Rectal smooth muscle tissue (tissue), 1 donor: ENCODE data around the gene ADAMTS1.

Experiments
- H3K27ac ChIP-seq: one replicate; pipeline ENCODE4 v1.7.0; 2013; ENCODE audit warnings: low read depth, low read length, inconsistent platforms
- H3K27me3 ChIP-seq: one replicate; pipeline ENCODE4 v1.7.0; 2013; ENCODE audit warnings: low read length; ENCODE audit not compliant: control insufficient read depth, insufficient read depth
- H3K36me3 ChIP-seq: one replicate; pipeline ENCODE4 v1.7.0; 2013; ENCODE audit warnings: low read length; ENCODE audit not compliant: control insufficient read depth, insufficient read depth
- H3K4me1 ChIP-seq: one replicate; pipeline ENCODE4 v1.7.0; 2013; ENCODE audit warnings: low read length; ENCODE audit not compliant: control insufficient read depth, insufficient read depth
- H3K4me3 ChIP-seq: one replicate; pipeline ENCODE4 v1.7.0; 2013; ENCODE audit warnings: low read length
- H3K9ac ChIP-seq: one replicate; pipeline ENCODE4 v1.7.0; 2013; ENCODE audit warnings: low read length

Gene ADAMTS1

DNA sequence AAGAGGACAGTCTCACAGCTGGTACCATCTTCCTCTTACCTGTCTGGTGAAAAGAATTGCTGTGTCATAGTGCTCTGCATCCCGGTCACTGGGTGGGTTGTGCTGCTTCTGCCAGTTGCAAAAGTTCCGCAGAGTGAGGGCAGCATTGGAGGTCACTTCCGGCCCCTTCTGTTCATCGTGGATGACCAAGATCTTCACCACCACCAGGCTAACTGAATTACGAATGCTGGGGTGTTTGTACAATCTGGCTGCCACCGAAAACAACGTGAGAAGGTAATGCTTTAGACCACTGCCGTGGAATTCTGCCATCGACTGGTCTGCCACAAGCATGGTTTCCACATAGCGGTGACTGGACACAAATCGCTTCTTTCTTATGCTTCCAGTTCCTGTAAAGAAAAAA, 2.9 kb downstream of the ADAMTS1 start:
- peaks cover 4% of the 10 kb centered on the region for H3K36me3 ChIP-seq

DNA sequence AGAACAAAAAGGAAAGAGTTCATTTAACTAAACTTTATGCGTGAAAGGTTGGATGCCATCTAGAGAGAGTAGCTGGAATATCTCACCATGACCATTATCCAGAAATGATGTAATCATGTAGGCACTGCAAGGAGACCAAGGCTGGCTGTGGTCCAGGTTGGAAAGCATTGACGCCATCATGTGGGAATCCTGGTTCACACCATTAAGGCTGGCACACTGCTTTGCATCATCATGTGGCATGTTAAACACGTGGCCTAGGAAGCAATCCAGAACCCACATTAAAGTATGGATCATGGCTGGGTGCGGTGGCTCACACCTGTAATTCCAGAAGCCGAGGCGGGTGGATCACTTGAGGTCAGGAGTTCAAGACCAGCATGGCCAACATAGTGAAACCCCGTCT, 4.3 kb downstream of the ADAMTS1 start:
- Histone ChIP-seq H3K4me3 (no peak overlapping the region), H3K27me3 (no peaks in the 10 kb centered on the region), H3K27ac (no peak overlapping the region), H3K4me1 (peaks cover 3% of the 10 kb centered on the region), H3K9ac (no peak overlapping the region), H3K36me3 (peaks cover 4% of the 10 kb centered on the region)

More for the DNA sequence above, 2.9 kb downstream of the ADAMTS1 start:
- Histone ChIP-seq H3K27me3 (no peaks in the 10 kb centered on the region), H3K4me1 (peaks cover 3% of the 10 kb centered on the region), H3K27ac (no peak overlapping the region), H3K4me3 (peak overlapping the region; percentile 44), H3K9ac (no peak overlapping the region)

DNA sequence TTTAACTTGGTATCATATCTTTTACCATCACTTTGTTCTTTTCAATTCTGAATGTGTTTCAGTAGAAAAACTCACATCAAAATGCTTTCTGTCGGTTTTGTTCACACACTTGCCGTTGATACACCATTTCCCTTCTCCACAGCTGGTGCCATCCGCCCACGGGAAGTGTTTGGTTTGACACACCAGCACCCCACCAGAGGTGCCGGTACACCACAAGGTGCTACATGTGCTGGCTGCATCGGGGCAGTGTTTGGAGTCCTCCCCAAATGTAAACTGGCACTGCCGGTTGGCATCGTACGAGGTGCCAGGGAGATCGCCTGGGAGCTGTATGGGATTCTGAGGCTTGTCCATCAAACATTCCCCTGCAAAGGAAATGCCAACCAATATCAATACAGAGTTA, 5.0 kb downstream of the ADAMTS1 start:
- Histone ChIP-seq H3K4me1 (peaks cover 3% of the 10 kb centered on the region), H3K9ac (no peak overlapping the region), H3K27ac (no peak overlapping the region), H3K36me3 (peaks cover 4% of the 10 kb centered on the region), H3K27me3 (no peaks in the 10 kb centered on the region), H3K4me3 (peak overlapping the region; percentile 11)

DNA sequence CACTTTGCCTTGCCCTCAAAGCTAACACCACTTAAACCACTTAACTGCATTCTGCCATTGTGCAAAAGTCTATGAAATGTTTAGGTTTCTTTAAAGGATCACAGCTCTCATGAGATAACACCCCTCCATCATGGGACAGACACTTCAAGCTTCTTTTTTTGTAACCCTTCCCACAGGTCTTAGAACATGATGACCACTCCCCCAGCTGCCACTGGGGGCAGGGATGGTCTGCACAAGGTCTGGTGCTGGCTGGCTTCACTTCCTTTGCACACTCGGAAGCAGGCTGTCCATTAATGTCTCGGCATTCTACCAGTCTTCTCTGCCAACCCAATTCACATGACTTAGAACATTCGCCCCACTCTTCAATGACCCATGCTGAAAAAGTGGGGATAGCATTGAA, 7.7 kb downstream of the ADAMTS1 start:
- H3K9ac ChIP-seq, result no peak overlapping the region
- H3K27ac ChIP-seq, result no peak overlapping the region
- H3K4me3 ChIP-seq, result no peak overlapping the region
- H3K36me3 ChIP-seq, result peaks cover 4% of the 10 kb centered on the region
- H3K4me1 ChIP-seq, result peaks cover 3% of the 10 kb centered on the region
- H3K27me3 ChIP-seq, result no peaks in the 10 kb centered on the region

DNA sequence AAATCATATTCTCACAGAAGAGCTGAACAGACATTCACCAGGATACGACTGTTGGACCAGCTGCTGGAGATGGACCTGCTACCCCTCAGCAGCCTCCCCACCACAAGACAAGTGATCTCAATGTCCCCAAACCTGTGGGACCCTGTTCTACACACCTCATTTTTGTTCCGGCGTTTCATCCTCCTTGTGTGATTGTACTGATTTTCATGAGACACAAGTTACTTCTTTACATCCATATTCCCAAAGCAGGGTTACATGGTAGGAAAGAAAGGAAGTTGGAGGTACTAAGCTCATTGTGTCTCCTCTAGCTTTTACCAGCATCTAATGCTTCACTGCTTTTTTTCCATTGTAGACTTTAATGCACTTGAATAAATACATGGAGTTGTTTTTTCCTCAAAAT, 8.7 kb downstream of the ADAMTS1 start:
- H3K4me1 ChIP-seq, result peaks cover 3% of the 10 kb centered on the region

DNA sequence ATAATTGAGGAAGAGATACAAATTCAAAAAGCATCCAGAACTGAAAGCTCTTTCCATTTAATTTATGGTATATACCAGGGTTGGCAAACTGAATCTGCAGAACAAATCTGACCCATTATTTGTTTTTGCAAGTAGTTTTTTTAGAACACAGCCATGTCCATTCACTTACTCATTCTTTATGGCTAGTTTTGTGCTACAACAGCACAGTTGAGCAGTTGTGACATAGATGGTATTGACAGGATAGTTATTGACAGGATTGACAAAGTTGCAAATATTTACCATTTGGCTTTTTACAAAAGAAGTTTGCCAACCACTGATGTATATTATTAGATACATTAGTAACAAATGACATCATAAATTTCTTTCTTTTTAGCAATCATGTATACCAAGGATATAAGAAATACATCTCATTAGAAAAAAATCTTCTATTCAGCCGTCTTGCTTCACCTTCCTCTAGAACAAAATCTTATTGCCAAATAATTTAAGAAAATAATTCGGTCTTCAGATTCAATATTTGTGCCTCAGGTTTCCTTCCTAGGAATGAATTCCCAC, 9.4 kb downstream of the ADAMTS1 start:
- Histone ChIP-seq H3K27me3 (no peaks in the 10 kb centered on the region), H3K27ac (no peak overlapping the region), H3K4me1 (peaks cover under 1% of the 10 kb centered on the region), H3K4me3 (no peak overlapping the region), H3K36me3 (peaks cover 1% of the 10 kb centered on the region), H3K9ac (no peak overlapping the region)

More for the DNA sequence above, 8.7 kb downstream of the ADAMTS1 start:
- Histone ChIP-seq H3K4me3 (no peak overlapping the region), H3K36me3 (peaks cover 4% of the 10 kb centered on the region), H3K27me3 (no peaks in the 10 kb centered on the region), H3K27ac (no peak overlapping the region), H3K9ac (no peak overlapping the region)

DNA sequence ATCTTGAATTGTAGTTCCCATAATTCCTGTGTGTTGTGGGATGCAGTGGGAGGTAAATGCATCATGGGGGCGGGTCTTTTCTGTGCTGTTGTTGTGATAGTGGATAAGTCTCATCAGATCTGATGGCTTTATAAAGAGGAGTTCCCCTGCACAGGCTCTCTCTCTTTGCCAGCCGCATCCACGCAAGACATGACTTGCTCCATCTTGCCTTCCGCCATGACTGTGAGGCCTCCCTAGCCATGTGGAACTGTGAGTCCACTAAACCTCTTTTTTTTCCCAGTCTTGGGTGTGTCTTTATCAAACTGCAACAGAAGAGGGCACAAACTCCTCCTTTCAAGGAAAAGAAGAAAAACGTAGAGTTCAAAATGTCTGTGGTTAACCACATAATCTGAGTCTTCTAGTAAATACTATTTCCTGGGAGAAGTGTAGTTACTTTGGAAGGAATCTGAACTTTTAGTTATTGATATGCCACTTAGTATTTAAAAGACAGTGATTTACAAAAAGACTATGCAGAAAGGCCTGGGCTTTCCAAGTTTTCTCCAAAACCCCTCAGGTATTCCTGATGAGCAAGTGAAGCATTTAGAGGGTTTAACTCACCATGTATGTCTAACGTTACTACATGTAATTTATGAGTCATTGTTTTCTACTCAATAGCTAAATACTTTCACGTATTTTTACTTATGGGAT, 10.0 kb downstream of the ADAMTS1 start:
- Histone ChIP-seq H3K9ac (no peak overlapping the region), H3K4me3 (no peak overlapping the region), H3K4me1 (no peaks in the 10 kb centered on the region), H3K27me3 (no peaks in the 10 kb centered on the region), H3K27ac (no peak overlapping the region), H3K36me3 (no peaks in the 10 kb centered on the region)

DNA sequence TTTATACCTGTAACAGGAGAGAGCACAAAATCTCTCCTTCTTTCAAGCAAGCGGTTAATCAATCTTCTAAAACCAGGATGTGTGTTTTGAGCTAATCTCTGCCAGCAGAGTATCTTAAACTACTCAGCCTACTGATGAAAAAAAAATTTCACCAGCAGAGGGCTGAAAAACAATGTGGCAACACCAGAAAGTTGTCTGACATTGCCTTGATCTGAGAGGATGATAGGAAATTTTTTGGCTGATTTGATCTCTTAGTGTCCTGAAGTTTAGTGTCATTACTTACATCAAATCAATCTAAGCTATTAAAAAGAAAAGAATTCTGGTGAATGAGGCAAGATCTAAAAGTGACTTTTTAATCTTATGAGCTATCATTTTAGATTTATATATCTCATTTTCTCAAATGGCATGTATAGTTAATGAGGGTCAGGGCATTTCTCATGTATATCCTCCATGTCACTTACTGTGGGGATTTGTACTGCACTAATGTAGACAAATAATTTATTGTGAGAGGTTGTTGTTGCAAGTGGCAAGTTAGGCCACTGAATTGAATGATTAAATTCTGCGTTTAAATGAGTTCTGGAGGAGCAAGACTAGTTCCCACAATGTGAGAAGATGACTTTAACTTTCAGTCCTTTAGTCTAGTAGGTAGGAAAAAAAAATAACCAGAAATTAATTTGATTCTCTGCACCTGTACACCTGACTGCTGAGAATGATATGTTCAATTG, 10.9 kb downstream of the ADAMTS1 start:
- H3K4me3 ChIP-seq, result no peak overlapping the region
- H3K36me3 ChIP-seq, result no peaks in the 10 kb centered on the region
- H3K9ac ChIP-seq, result no peak overlapping the region
- H3K27me3 ChIP-seq, result no peaks in the 10 kb centered on the region
- H3K4me1 ChIP-seq, result no peaks in the 10 kb centered on the region
- H3K27ac ChIP-seq, result no peak overlapping the region

DNA sequence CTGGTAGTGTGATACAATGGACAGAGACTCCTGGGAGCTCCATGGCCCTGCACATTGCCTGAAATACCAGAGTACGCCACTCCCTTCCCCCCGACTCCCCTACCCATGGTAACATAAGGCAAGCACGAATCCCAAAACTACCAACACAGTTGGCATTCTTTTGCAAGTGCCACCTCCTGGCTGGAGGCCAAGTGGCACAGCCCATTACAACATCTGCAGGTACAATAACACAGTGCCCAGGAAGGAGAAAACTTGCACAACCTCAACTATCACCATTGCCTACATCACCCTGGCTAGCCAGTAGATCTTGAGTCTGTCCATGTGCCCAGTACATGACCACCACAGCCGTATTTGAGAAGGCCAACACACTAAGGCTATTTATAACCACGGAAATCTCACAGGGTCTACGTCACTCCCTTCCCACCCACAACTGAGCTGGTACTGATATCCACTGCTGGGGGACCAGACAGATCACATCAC, 11.7 kb downstream of the ADAMTS1 start:
- Histone ChIP-seq H3K9ac (no peak overlapping the region), H3K27ac (no peak overlapping the region), H3K4me3 (no peak overlapping the region)

DNA sequence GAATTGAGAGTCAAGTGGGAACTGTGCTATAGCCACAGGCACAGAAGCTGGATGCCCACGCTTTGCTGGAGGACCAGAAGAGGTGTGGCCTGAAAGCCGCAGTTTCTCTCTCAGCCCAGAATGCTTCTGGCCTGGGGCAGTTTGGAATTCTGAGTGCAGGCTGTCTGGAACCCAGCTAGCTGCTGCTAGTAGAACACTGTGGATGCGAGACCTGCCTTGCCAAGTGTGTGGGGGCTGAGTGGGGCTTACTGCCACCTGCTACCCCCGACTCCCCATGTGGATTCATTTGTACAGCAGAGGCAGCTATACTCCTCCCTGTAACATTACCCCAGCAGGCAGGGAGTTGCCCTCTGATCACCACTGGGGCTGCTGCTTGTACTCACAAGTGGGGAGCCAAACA, 12.2 kb downstream of the ADAMTS1 start:
- H3K4me3 ChIP-seq, result no peak overlapping the region
- no peaks in the 10 kb centered on the region for H3K4me1 ChIP-seq
- no peak overlapping the region for H3K27ac ChIP-seq
- no peak overlapping the region for H3K9ac ChIP-seq
- no peaks in the 10 kb centered on the region for H3K27me3 ChIP-seq
- H3K36me3 ChIP-seq, result no peaks in the 10 kb centered on the region

More for the DNA sequence above, 11.7 kb downstream of the ADAMTS1 start:
- H3K36me3 ChIP-seq, result no peaks in the 10 kb centered on the region
- no peaks in the 10 kb centered on the region for H3K4me1 ChIP-seq
- H3K27me3 ChIP-seq, result no peaks in the 10 kb centered on the region

DNA sequence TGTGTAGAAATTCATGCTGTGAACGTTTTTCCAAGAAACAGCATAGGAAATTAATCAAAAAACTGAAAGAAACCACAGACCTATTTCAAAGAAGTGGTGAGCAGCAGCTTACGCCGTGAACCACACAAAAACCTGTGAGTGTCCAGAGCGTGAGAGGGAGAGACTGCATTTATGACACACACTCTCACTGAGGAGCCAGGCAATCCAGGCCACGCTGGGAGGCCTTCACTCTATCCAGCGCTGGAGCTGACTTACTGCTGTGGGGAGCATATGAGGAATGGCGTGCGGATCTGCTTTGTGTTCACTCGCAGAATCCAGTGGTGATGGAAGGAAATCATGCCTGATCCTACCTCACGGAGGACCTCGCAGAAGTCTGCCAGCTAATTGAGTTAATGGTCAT, 12.7 kb downstream of the ADAMTS1 start:
- Histone ChIP-seq H3K4me3 (no peak overlapping the region), H3K27me3 (no peaks in the 10 kb centered on the region), H3K27ac (no peak overlapping the region), H3K9ac (no peak overlapping the region), H3K36me3 (no peaks in the 10 kb centered on the region), H3K4me1 (no peaks in the 10 kb centered on the region)

DNA sequence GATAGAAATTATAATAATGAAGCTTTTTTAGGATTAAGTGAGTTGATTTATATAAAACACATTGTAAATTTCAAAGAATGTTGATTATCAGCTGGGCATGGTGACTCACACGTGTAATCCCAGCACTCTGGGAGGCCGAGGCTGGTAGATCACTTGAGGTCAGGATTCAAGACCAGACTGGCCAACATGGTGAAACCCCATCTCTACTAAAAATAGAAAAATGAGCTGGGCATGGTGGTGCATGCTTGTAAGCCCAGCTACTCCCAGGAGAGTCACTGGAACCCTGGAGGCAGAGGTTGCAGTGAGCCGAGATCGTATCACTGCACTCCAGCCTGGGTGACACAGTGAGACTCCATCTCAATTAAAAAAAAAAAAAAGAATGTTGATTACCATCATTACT, 18.4 kb downstream of the ADAMTS1 start:
- H3K9ac ChIP-seq, result no peak overlapping the region
- no peak overlapping the region for H3K27ac ChIP-seq
- H3K27me3 ChIP-seq, result no peaks in the 10 kb centered on the region
- no peaks in the 10 kb centered on the region for H3K36me3 ChIP-seq
- H3K4me3 ChIP-seq, result no peak overlapping the region
- H3K4me1 ChIP-seq, result no peaks in the 10 kb centered on the region
